CD4-positive, alpha-beta T cell treated with Interleukin-1 beta for 1 hour (primary cell): ENCODE data around the gene SPECC1.
"Not testable (repeated sequence)": the region's sequence is repeated elsewhere in the genome, so short reads cannot be mapped to it uniquely, and the experiment has no call there.

Source experiments
- DNase-seq, 2 donors: peaks; one replicate each; pipeline ENCODE4 v3.0.0-alpha.2; 2020 to 2022

Gene SPECC1

GRCh38 chr17:20133517-20133916 is 124.4 kb downstream of the SPECC1 start:
- DNase-seq, result no peak

- no peak for DNase-seq
These were observed 132.2 kb downstream of the SPECC1 start for GRCh38 chr17:20141198-20141972.

- no peak for DNase-seq
These were observed 133.1 kb downstream of the SPECC1 start for GRCh38 chr17:20142268-20142667.

GRCh38 chr17:20143740-20144139 is 134.6 kb downstream of the SPECC1 start:
- no peak for DNase-seq

GRCh38 chr17:20145567-20145966 is 136.4 kb downstream of the SPECC1 start:
- DNase-seq, result no peak

GRCh38 chr17:20149251-20149650 is 140.1 kb downstream of the SPECC1 start:
- no peak for DNase-seq

- DNase-seq, result no peak
These were observed 142.0 kb downstream of the SPECC1 start for GRCh38 chr17:20151174-20151573.

- no peak for DNase-seq
These were observed 144.1 kb downstream of the SPECC1 start for GRCh38 chr17:20153231-20153630.

GRCh38 chr17:20154286-20155000 is 145.3 kb downstream of the SPECC1 start:
- no peak for DNase-seq

GRCh38 chr17:20155258-20156195 is 146.4 kb downstream of the SPECC1 start:
- peak; percentile 95 to 96 for DNase-seq

GRCh38 chr17:20156196-20157000 is 147.2 kb downstream of the SPECC1 start:
- peak; percentile 10 to 29 for DNase-seq

- no peak for DNase-seq
These were observed 147.8 kb downstream of the SPECC1 start for GRCh38 chr17:20157001-20157310.

GRCh38 chr17:20158580-20158979 is 149.4 kb downstream of the SPECC1 start:
- DNase-seq, result no peak

GRCh38 chr17:20159406-20160069 is 150.4 kb downstream of the SPECC1 start:
- no peak for DNase-seq

- not testable (repeated sequence) for DNase-seq
These were observed 156.4 kb downstream of the SPECC1 start for GRCh38 chr17:20165516-20165915.

GRCh38 chr17:20170085-20170484 is 160.9 kb downstream of the SPECC1 start:
- no peak for DNase-seq

- no peak for DNase-seq
These were observed 162.7 kb downstream of the SPECC1 start for GRCh38 chr17:20171741-20172365.

- no peak for DNase-seq
These were observed 163.2 kb downstream of the SPECC1 start for GRCh38 chr17:20172376-20172775.

- DNase-seq, result no peak
These were observed 163.9 kb downstream of the SPECC1 start for GRCh38 chr17:20173091-20173490.

GRCh38 chr17:20174588-20175265 is 165.6 kb downstream of the SPECC1 start:
- DNase-seq, result no peak

- no peak for DNase-seq
These were observed 169.9 kb downstream of the SPECC1 start for GRCh38 chr17:20179041-20179440.
